Tibial artery (tissue), 4 donors: ENCODE data around the gene WBP4.

Source experiments
- DNase-seq, 2 donors: peaks; one replicate each; pipeline ENCODE4 v3.0.0-alpha.2; 2019
- H3K27ac ChIP-seq, 2 donors: fragments of 200-600 bp; sonication (generic) in 1 of 2; 1 replicate in 1 of 2; 2 replicates in 1 of 2; pipeline ENCODE4 v1.5.1; 2018 to 2019; ENCODE audit warnings: mild to moderate bottlenecking in 1 of 2
- H3K27me3 ChIP-seq, 2 donors: fragments of 200-600 bp; sonication (generic) in 1 of 2; one replicate each; pipeline versions ENCODE4 v1.5.1 to v1.6.0; 2016 to 2019
- H3K36me3 ChIP-seq, 3 donors: fragments of 200-600 bp; sonication (generic) in 2 of 3; one replicate each; pipeline ENCODE4 v1.5.1; 2016 to 2019; ENCODE audit warnings: mild to moderate bottlenecking in 2 of 3
- H3K4me1 ChIP-seq, 4 donors: fragments of 200-600 bp; sonication (generic) in 2 of 4; 1 replicate in 3 of 4; 2 replicates in 1 of 4; pipeline ENCODE4 v1.5.1; 2016 to 2019
- H3K4me3 ChIP-seq, 2 donors: fragments of 200-600 bp; sonication (generic) in 1 of 2; 1 replicate in 1 of 2; 2 replicates in 1 of 2; pipeline ENCODE4 v1.5.1; 2018 to 2019; ENCODE audit warnings: mild to moderate bottlenecking in 2 of 2
- H3K9me3 ChIP-seq, 3 donors: fragments of 200-600 bp; sonication (generic) in 1 of 3; one replicate each; pipeline ENCODE4 v1.5.1; 2016 to 2019
- CTCF ChIP-seq, 2 experiments: fragments of 200-600 bp in 1 of 2; fragments of 450-650 bp in 1 of 2; IDR thresholded peaks; one replicate each; pipeline ENCODE4 v1.5.1; 2017 to 2019; ENCODE audit warnings: antibody characterized with exemption in 2 of 2, mild to moderate bottlenecking in 1 of 2, moderate library complexity in 1 of 2
- intact Hi-C: fragments of 100-400 bp; cut with DNase I; formaldehyde crosslinking; loops from one replicate; pipeline ENCODE4 v1.15.0; 2023; ENCODE audit warnings: low total_unique reads

The WBP4 gene

GRCh38 chr13:41060724-41061074 is 610 bp upstream of the WBP4 start:
- intact Hi-C loops = no loop called here
- Histone ChIP-seq H3K27me3 (no peaks in the 10 kb centered on the region), H3K27ac (peak overlapping the region; percentile 95 to 97), H3K4me1 (peaks cover 0 to 65% (median 41%) of the 10 kb centered on the region in 4 donors), H3K36me3 (peaks cover 0 to 1% (median under 1%) of the 10 kb centered on the region in 3 donors), H3K9me3 (no peaks in the 10 kb centered on the region), H3K4me3 (peak overlapping the region; percentile 76 to 79)
- TF ChIP-seq CTCF (IDR thresholded peaks at IDR 0.05) = no peak
- peak; percentile 79 to 90 for DNase-seq

DNA sequence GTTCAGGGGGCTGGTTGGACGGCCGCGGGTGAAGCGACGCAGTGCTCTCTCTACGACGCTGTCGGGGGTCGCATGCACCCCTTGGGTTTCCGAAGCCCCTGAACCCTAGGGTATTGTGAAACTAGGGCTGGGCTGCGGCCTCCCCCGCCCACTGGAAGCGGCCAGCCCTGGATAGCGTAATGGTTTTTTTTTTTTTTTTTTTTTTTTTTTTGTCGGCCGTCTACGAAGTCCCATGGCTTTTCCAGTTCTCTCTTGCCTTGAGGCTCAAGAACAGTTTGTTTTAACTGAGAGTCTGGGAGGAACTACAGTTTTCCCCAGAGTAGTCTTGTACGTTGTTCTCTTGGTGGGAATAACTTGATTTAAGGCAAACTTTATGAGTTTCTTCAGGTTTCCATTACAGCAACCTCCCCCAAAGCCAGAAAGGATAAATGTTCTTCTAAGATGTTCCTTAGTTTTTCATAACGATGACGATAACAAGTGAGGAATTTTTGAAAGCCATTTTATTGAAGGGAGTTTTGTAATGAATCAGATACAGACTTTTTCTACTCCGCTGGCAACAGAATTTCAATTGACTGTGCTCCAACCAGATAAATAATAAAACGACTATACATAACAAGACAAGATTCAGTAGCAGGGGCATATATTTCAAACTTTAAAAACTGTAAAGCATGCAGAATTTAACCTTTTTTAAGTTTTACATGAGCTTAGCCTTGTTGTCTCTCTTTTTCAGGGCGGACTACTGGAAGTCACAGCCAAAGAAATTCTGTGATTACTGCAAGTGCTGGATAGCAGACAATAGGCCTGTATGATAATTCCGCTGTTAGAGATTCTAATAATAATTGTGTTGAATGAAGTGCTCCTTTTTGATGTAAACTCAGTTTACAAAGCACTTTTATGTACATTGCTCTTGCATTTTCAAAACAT is 867 bp downstream of the WBP4 start:
- H3K27me3 ChIP-seq = no peaks in the 10 kb centered on the region
- no peak for TF ChIP-seq CTCF (IDR thresholded peaks at IDR 0.05)
- no peaks in the 10 kb centered on the region for H3K9me3 ChIP-seq
- H3K4me3 ChIP-seq = peak overlapping the region; percentile 76 to 79
- peak overlapping the region; percentile 95 to 97 for H3K27ac ChIP-seq
- peaks cover 0 to 59% (median 39%) of the 10 kb centered on the region in 4 donors for H3K4me1 ChIP-seq
- no peak for DNase-seq
- intact Hi-C loops = no loop called here
- H3K36me3 ChIP-seq = peaks cover 12 to 16% (median 13%) of the 10 kb centered on the region in 3 donors

GRCh38 chr13:41064493-41064892 is 3.2 kb downstream of the WBP4 start:
- H3K36me3 ChIP-seq = peaks cover 32 to 38% (median 36%) of the 10 kb centered on the region in 3 donors
- intact Hi-C loops = no loop called here
- H3K27me3 ChIP-seq = no peaks in the 10 kb centered on the region
- TF ChIP-seq CTCF (IDR thresholded peaks at IDR 0.05) = no peak
- H3K9me3 ChIP-seq = no peaks in the 10 kb centered on the region
- peaks cover 0 to 41% (median 27%) of the 10 kb centered on the region in 4 donors for H3K4me1 ChIP-seq
- no peak overlapping the region for H3K4me3 ChIP-seq
- no peak for DNase-seq
- H3K27ac ChIP-seq = peak overlapping the region; percentile 95 to 97

GRCh38 chr13:41065078-41065477 is 3.8 kb downstream of the WBP4 start:
- no peak for DNase-seq
- Histone ChIP-seq H3K36me3 (peaks cover 37 to 44% (median 41%) of the 10 kb centered on the region in 3 donors), H3K4me3 (no peak overlapping the region), H3K27ac (peak overlapping the region; percentile 95 to 97), H3K9me3 (no peaks in the 10 kb centered on the region), H3K27me3 (no peaks in the 10 kb centered on the region), H3K4me1 (peaks cover 0 to 41% (median 27%) of the 10 kb centered on the region in 4 donors)
- no peak for TF ChIP-seq CTCF (IDR thresholded peaks at IDR 0.05)
- intact Hi-C loops = no loop called here

DNA sequence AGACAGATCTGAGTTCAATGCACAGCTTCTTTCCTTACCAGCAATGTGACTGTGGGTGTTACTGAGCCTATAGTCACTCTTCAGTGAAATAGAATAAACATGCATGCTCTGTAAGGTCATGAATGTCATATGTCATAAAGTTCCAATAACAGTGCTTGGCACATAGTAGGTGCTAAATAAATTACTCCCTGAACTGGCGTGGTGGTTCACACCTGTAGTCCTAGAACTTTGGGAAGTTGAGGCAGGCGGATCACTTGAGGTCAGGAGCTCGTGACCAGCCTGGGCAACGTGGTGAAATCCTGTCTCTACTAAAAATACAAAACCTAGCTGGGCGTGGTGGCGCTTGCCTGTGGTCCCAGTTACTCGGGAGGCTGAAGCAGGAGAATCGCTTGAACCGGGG is 13.2 kb downstream of the WBP4 start:
- intact Hi-C loops = no loop called here
- TF ChIP-seq CTCF (IDR thresholded peaks at IDR 0.05) = no peak
- no peak overlapping the region for H3K4me3 ChIP-seq
- no peaks in the 10 kb centered on the region for H3K27me3 ChIP-seq
- H3K9me3 ChIP-seq = no peaks in the 10 kb centered on the region
- DNase-seq = no peak
- H3K27ac ChIP-seq = no peak overlapping the region
- H3K36me3 ChIP-seq = peaks cover 73 to 97% (median 92%) of the 10 kb centered on the region in 3 donors
- H3K4me1 ChIP-seq = no peaks in the 10 kb centered on the region
